GM23338 (cell line): ENCODE measurements around the gene ERMN. TPM values are rescaled to one million over a fixed set of nuclear protein-coding genes. Genes with fewer than 3 reads are reported as not detected.

Experiments used
- ATAC-seq: fragments of 200-7000 bp; cut with Tn5 transposase; 3 replicates; pipeline ENCODE4 v1.9.1; 2020
- DNase-seq: peaks from one replicate; pipeline ENCODE4 v3.0.0-alpha.2; 2015; ENCODE audit warnings: low spot score
- H2AFZ ChIP-seq: fragments of 200-600 bp; sonication (generic); 2 replicates; pipeline ENCODE4 v1.8.0; 2016; ENCODE audit warnings: antibody characterized with exemption, mild to moderate bottlenecking, moderate library complexity
- H3F3A ChIP-seq: fragments of 200-600 bp; sonication (generic); replicated peaks from 2 replicates; pipeline ENCODE4 v1.8.0; 2017; ENCODE audit warnings: antibody characterized with exemption, mixed run types, low read depth
- H3K27ac ChIP-seq: fragments of 200-600 bp; sonication (generic); 2 replicates; pipeline ENCODE4 v1.6.1; 2016; ENCODE audit warnings: low read depth
- H3K27me3 ChIP-seq: fragments of 200-600 bp; sonication (generic); 2 replicates; pipeline ENCODE4 v1.8.0; 2016; ENCODE audit warnings: mild to moderate bottlenecking, mixed run types, moderate library complexity; ENCODE audit not compliant: insufficient read depth
- H3K36me3 ChIP-seq: fragments of 200-600 bp; sonication (generic); 2 replicates; pipeline ENCODE4 v1.8.0; 2016; ENCODE audit warnings: mild to moderate bottlenecking; ENCODE audit not compliant: insufficient read depth
- H3K4me1 ChIP-seq: fragments of 200-600 bp; sonication (generic); 2 replicates; pipeline ENCODE4 v1.8.0; 2016; ENCODE audit warnings: mild to moderate bottlenecking, moderate library complexity; ENCODE audit not compliant: insufficient read depth
- H3K4me2 ChIP-seq: fragments of 200-600 bp; sonication (generic); 2 replicates; pipeline ENCODE4 v1.7.1; 2017; ENCODE audit warnings: mixed run types
- H3K4me3 ChIP-seq: fragments of 200-600 bp; sonication (generic); 2 replicates; pipeline ENCODE4 v1.6.1; 2016; ENCODE audit warnings: mixed run types
- H3K79me2 ChIP-seq: fragments of 200-600 bp; sonication (generic); replicated peaks from 2 replicates; pipeline ENCODE4 v1.8.0; 2017; ENCODE audit warnings: mild to moderate bottlenecking; ENCODE audit not compliant: insufficient read depth
- H3K9me2 ChIP-seq: fragments of 200-600 bp; sonication (generic); 2 replicates; pipeline ENCODE4 v1.8.0; 2017; ENCODE audit not compliant: insufficient read depth
- H4K20me1 ChIP-seq: fragments of 200-600 bp; sonication (generic); replicated peaks from 2 replicates; pipeline ENCODE4 v1.8.0; 2017; ENCODE audit warnings: mild to moderate bottlenecking; ENCODE audit not compliant: insufficient read depth
- H3K27ac Mint-ChIP-seq: 2 replicates; pipeline ENCODE4 v1.8.0; 2020; ENCODE audit warnings: inconsistent platforms, mild to moderate bottlenecking, moderate library complexity, mixed read lengths
- H3K27me3 Mint-ChIP-seq: 3 replicates; pipeline ENCODE4 v1.8.0; 2022; ENCODE audit warnings: low read depth, mild to moderate bottlenecking, moderate library complexity, mixed read lengths, inconsistent platforms; ENCODE audit not compliant: insufficient read depth, poor library complexity
- H3K36me3 Mint-ChIP-seq: 3 replicates; pipeline ENCODE4 v1.8.0; 2021; ENCODE audit warnings: low read depth, mild to moderate bottlenecking, inconsistent platforms, moderate library complexity, mixed read lengths
- H3K4me1 Mint-ChIP-seq: 3 replicates; pipeline ENCODE4 v1.8.0; 2020; ENCODE audit warnings: mild to moderate bottlenecking, inconsistent platforms, mixed read lengths
- H3K4me3 Mint-ChIP-seq: 3 replicates; pipeline ENCODE4 v1.8.0; 2021; ENCODE audit warnings: moderate library complexity, mild to moderate bottlenecking, inconsistent platforms, mixed read lengths
- H3K9me3 Mint-ChIP-seq: 3 replicates; pipeline ENCODE4 v1.8.0; 2020; ENCODE audit warnings: moderate library complexity, mild to moderate bottlenecking, inconsistent platforms, mixed read lengths
- CREB1 ChIP-seq: fragments of 250-450 bp; sonication (Bioruptor Pico); IDR thresholded peaks from 2 replicates; pipeline ENCODE4 v1.5.0; 2020; ENCODE audit warnings: low read depth, mild to moderate bottlenecking, moderate library complexity
- EZH2 ChIP-seq: fragments of 200-600 bp; sonication (generic); IDR thresholded peaks from one replicate; pipeline ENCODE4 v1.8.0; 2017; ENCODE audit warnings: antibody characterized with exemption, mild to moderate bottlenecking, low read depth; ENCODE audit not compliant: unreplicated experiment
- EZH2phosphoT487 ChIP-seq: fragments of 200-600 bp; sonication (generic); IDR thresholded peaks from one replicate; pipeline ENCODE4 v1.8.1; 2018; ENCODE audit warnings: antibody characterized with exemption; ENCODE audit not compliant: unreplicated experiment
- JUNB ChIP-seq: IDR thresholded peaks from one replicate; pipeline ENCODE4 v1.6.1; 2016; ENCODE audit warnings: antibody characterized with exemption; ENCODE audit not compliant: unreplicated experiment
- NANOG ChIP-seq: IDR thresholded peaks from 2 replicates; pipeline ENCODE4 v1.6.1; 2016; ENCODE audit warnings: antibody characterized with exemption, borderline replicate concordance
- POLR2AphosphoS5 ChIP-seq: IDR thresholded peaks from 2 replicates; pipeline ENCODE4 v1.6.1; 2016; ENCODE audit warnings: antibody characterized with exemption, low read depth
- STAT1 ChIP-seq: IDR thresholded peaks from one replicate; pipeline ENCODE4 v1.6.1; 2016; ENCODE audit warnings: antibody characterized with exemption; ENCODE audit not compliant: unreplicated experiment
- ZNF114 ChIP-seq: fragments of 250-450 bp; sonication (Bioruptor Pico); IDR thresholded peaks from 2 replicates; pipeline ENCODE4 v1.5.0; 2020; ENCODE audit warnings: mild to moderate bottlenecking, moderate library complexity
- ZNF331 ChIP-seq: fragments of 250-450 bp; sonication (Bioruptor Pico); IDR thresholded peaks from 2 replicates; pipeline ENCODE4 v1.5.0; 2020; ENCODE audit warnings: low read depth, mild to moderate bottlenecking, moderate library complexity
- polyA plus RNA-seq: library from polyadenylated mRNA; unstranded; fragments of >200 nt; fragmentation: Nextera tagmentation; extraction: Ambion mirVana; gene quantifications from 2 replicates; pipeline ENCODE4 v1.2.1, GENCODE V29; 2016
- total RNA-seq: library from RNA; depleted of rRNA; stranded (reverse); fragments of >200 nt; shearing (Covaris generic); gene quantifications from 2 replicates; pipeline ENCODE4 v1.2.3, GENCODE V29; 2014
- TF ChIP-seq, protein P1 (sequence below): IDR thresholded peaks from 2 replicates; pipeline ENCODE4 v1.6.1; 2016; ENCODE audit warnings: antibody characterized with exemption
- TF ChIP-seq, protein P2 (sequence below): IDR thresholded peaks from one replicate; pipeline ENCODE4 v1.6.1; 2018; ENCODE audit warnings: antibody characterized with exemption; ENCODE audit not compliant: unreplicated experiment
- TF ChIP-seq, protein P3 (sequence below): fragments of 250-450 bp; sonication (Bioruptor Pico); IDR thresholded peaks from 2 replicates; pipeline ENCODE4 v1.5.0; 2020; ENCODE audit warnings: mild to moderate bottlenecking, moderate library complexity
- TF ChIP-seq, protein P4 (sequence below), 2 experiments: fragments of 200-600 bp in 1 of 2; sonication (generic) in 1 of 2; conservative IDR thresholded peaks; 2 replicates each; pipeline versions ENCODE4 v1.5.1 to v1.6.1; 2016 to 2017; ENCODE audit warnings: antibody characterized with exemption in 2 of 2, low read depth in 2 of 2, mild to moderate bottlenecking in 2 of 2, moderate library complexity in 1 of 2

Gene ERMN
- total and polyA plus RNA-seq, 2 experiments from 2014 or later, result 0.35 to 0.44 TPM

DNA sequence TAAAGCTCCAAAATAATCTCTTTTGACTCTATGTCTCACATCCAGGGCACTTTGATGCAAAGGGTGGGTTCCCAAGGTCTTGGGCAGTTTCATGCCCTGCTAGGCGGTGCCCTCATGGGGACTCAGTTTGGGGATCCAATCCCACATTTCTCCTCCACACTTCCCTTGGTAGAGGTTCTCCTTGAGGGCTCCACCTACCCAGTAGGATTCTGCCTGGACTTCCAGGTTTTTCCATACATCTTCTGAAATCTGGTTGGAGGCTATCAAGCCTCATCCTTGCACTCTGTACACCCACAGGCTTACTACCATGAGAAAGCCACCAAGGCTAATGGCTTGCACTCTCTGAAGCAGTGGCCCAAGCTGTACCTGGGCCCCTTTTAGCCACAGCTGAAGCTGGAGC, 49.8 kb upstream of the ERMN start:
- Histone ChIP-seq H3K4me1 (no peaks in the 10 kb centered on the region), H3K4me2 (no peak overlapping the region), H3K4me3 (no peak overlapping the region), H4K20me1 (no peaks in the 10 kb centered on the region), H3K27me3 (no peaks in the 10 kb centered on the region), H3K9me2 (no peaks in the 10 kb centered on the region), H3K27ac (no peak overlapping the region), H3K36me3 (no peaks in the 10 kb centered on the region; the same call in 1 of the 2 replicates), H3F3A (no peaks in the 10 kb centered on the region), H2AFZ (no peak overlapping the region), H3K79me2 (no peaks in the 10 kb centered on the region)
- ATAC-seq, result no peak
- peaks cover 24% of the 10 kb centered on the region for H3K9me3 Mint-ChIP-seq
- H3K36me3 Mint-ChIP-seq, result peaks cover 19% of the 10 kb centered on the region
- TF ChIP-seq, protein P1, sequence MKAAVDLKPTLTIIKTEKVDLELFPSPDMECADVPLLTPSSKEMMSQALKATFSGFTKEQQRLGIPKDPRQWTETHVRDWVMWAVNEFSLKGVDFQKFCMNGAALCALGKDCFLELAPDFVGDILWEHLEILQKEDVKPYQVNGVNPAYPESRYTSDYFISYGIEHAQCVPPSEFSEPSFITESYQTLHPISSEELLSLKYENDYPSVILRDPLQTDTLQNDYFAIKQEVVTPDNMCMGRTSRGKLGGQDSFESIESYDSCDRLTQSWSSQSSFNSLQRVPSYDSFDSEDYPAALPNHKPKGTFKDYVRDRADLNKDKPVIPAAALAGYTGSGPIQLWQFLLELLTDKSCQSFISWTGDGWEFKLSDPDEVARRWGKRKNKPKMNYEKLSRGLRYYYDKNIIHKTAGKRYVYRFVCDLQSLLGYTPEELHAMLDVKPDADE, result no peak
- TF ChIP-seq CREB1 (CRISPR knock-in tag), result no peak
- no peak for TF ChIP-seq STAT1
- no peak for TF ChIP-seq ZNF331 (CRISPR knock-in tag)
- no peak for TF ChIP-seq POLR2AphosphoS5
- TF ChIP-seq, protein P2, sequence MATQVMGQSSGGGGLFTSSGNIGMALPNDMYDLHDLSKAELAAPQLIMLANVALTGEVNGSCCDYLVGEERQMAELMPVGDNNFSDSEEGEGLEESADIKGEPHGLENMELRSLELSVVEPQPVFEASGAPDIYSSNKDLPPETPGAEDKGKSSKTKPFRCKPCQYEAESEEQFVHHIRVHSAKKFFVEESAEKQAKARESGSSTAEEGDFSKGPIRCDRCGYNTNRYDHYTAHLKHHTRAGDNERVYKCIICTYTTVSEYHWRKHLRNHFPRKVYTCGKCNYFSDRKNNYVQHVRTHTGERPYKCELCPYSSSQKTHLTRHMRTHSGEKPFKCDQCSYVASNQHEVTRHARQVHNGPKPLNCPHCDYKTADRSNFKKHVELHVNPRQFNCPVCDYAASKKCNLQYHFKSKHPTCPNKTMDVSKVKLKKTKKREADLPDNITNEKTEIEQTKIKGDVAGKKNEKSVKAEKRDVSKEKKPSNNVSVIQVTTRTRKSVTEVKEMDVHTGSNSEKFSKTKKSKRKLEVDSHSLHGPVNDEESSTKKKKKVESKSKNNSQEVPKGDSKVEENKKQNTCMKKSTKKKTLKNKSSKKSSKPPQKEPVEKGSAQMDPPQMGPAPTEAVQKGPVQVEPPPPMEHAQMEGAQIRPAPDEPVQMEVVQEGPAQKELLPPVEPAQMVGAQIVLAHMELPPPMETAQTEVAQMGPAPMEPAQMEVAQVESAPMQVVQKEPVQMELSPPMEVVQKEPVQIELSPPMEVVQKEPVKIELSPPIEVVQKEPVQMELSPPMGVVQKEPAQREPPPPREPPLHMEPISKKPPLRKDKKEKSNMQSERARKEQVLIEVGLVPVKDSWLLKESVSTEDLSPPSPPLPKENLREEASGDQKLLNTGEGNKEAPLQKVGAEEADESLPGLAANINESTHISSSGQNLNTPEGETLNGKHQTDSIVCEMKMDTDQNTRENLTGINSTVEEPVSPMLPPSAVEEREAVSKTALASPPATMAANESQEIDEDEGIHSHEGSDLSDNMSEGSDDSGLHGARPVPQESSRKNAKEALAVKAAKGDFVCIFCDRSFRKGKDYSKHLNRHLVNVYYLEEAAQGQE, result no peak
- TF ChIP-seq, protein P3, sequence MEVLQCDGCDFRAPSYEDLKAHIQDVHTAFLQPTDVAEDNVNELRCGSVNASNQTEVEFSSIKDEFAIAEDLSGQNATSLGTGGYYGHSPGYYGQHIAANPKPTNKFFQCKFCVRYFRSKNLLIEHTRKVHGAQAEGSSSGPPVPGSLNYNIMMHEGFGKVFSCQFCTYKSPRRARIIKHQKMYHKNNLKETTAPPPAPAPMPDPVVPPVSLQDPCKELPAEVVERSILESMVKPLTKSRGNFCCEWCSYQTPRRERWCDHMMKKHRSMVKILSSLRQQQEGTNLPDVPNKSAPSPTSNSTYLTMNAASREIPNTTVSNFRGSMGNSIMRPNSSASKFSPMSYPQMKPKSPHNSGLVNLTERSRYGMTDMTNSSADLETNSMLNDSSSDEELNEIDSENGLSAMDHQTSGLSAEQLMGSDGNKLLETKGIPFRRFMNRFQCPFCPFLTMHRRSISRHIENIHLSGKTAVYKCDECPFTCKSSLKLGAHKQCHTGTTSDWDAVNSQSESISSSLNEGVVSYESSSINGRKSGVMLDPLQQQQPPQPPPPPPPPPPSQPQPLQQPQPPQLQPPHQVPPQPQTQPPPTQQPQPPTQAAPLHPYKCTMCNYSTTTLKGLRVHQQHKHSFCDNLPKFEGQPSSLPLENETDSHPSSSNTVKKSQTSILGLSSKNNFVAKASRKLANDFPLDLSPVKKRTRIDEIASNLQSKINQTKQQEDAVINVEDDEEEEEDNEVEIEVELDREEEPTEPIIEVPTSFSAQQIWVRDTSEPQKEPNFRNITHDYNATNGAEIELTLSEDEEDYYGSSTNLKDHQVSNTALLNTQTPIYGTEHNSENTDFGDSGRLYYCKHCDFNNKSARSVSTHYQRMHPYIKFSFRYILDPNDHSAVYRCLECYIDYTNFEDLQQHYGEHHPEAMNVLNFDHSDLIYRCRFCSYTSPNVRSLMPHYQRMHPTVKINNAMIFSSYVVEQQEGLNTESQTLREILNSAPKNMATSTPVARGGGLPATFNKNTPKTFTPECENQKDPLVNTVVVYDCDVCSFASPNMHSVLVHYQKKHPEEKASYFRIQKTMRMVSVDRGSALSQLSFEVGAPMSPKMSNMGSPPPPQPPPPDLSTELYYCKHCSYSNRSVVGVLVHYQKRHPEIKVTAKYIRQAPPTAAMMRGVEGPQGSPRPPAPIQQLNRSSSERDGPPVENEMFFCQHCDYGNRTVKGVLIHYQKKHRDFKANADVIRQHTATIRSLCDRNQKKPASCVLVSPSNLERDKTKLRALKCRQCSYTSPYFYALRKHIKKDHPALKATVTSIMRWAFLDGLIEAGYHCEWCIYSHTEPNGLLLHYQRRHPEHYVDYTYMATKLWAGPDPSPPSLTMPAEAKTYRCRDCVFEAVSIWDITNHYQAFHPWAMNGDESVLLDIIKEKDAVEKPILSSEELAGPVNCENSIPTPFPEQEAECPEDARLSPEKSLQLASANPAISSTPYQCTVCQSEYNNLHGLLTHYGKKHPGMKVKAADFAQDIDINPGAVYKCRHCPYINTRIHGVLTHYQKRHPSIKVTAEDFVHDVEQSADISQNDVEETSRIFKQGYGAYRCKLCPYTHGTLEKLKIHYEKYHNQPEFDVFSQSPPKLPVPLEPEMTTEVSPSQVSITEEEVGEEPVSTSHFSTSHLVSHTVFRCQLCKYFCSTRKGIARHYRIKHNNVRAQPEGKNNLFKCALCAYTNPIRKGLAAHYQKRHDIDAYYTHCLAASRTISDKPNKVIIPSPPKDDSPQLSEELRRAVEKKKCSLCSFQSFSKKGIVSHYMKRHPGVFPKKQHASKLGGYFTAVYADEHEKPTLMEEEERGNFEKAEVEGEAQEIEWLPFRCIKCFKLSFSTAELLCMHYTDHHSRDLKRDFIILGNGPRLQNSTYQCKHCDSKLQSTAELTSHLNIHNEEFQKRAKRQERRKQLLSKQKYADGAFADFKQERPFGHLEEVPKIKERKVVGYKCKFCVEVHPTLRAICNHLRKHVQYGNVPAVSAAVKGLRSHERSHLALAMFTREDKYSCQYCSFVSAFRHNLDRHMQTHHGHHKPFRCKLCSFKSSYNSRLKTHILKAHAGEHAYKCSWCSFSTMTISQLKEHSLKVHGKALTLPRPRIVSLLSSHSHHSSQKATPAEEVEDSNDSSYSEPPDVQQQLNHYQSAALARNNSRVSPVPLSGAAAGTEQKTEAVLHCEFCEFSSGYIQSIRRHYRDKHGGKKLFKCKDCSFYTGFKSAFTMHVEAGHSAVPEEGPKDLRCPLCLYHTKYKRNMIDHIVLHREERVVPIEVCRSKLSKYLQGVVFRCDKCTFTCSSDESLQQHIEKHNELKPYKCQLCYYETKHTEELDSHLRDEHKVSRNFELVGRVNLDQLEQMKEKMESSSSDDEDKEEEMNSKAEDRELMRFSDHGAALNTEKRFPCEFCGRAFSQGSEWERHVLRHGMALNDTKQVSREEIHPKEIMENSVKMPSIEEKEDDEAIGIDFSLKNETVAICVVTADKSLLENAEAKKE (CRISPR knock-in tag), result no peak
- no peak for TF ChIP-seq ZNF114 (CRISPR knock-in tag)
- TF ChIP-seq, protein P4, sequence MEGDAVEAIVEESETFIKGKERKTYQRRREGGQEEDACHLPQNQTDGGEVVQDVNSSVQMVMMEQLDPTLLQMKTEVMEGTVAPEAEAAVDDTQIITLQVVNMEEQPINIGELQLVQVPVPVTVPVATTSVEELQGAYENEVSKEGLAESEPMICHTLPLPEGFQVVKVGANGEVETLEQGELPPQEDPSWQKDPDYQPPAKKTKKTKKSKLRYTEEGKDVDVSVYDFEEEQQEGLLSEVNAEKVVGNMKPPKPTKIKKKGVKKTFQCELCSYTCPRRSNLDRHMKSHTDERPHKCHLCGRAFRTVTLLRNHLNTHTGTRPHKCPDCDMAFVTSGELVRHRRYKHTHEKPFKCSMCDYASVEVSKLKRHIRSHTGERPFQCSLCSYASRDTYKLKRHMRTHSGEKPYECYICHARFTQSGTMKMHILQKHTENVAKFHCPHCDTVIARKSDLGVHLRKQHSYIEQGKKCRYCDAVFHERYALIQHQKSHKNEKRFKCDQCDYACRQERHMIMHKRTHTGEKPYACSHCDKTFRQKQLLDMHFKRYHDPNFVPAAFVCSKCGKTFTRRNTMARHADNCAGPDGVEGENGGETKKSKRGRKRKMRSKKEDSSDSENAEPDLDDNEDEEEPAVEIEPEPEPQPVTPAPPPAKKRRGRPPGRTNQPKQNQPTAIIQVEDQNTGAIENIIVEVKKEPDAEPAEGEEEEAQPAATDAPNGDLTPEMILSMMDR (conservative IDR thresholded peaks at IDR 0.05; ENCODE audit: low read depth in 2 of 2), result no peak
- TF ChIP-seq NANOG, result no peak
- TF ChIP-seq EZH2, result no peak
- no peak for TF ChIP-seq EZH2phosphoT487
- TF ChIP-seq JUNB, result no peak
- H3K4me1 Mint-ChIP-seq, result no peaks in the 10 kb centered on the region
- DNase-seq, result peak; percentile 3
- H3K27ac Mint-ChIP-seq, result no peak overlapping the region
- no peaks in the 10 kb centered on the region for H3K27me3 Mint-ChIP-seq
- H3K4me3 Mint-ChIP-seq, result no peak overlapping the region
